A673 (cell line): ENCODE results near the gene CAMTA2. TPM values are rescaled to one million over a fixed set of nuclear protein-coding genes. Genes with fewer than 3 reads are reported as not detected.

Experiments used
- BruUV-seq: library from RNA; stranded (reverse); fragments of 400-500 nt; replicated peaks from 2 replicates; lab custom pipeline; 2021; lab: Mats Ljungman, UMichigan
- CTCF ChIA-PET: fragments of 300-600 bp; sonication (Branson Sonifier 250); formaldehyde crosslinking; loops from one replicate; lab custom pipeline; 2022; ENCODE audit warnings: antibody characterized with exemption; lab: Charles Lee
- POLR2A ChIA-PET: fragments of 300-600 bp; sonication (Branson Sonifier 250); formaldehyde crosslinking; loops from one replicate; lab custom pipeline; 2022; ENCODE audit warnings: antibody characterized with exemption; ENCODE audit not compliant: low non-redundant PET; lab: Charles Lee
- DNase-seq: peaks from one replicate; pipeline ENCODE4 v3.0.0-alpha.2; 2015; ENCODE audit warnings: low spot score
- H3K27ac ChIP-seq: fragments of 200-600 bp; sonication (generic); 2 replicates; pipeline ENCODE4 v1.5.1; 2016; ENCODE audit warnings: mixed run types, low read depth, mild to moderate bottlenecking, mixed read lengths, antibody characterized with exemption, low read length; ENCODE audit not compliant: poor library complexity, severe bottlenecking
- H3K27me3 ChIP-seq: fragments of 200-600 bp; sonication (generic); replicated peaks from 2 replicates; pipeline ENCODE4 v1.6.1; 2017; ENCODE audit warnings: mixed run types, low read depth, mild to moderate bottlenecking, mixed read lengths, antibody characterized with exemption, low read length; ENCODE audit not compliant: insufficient read depth, poor library complexity
- H3K36me3 ChIP-seq: fragments of 200-600 bp; sonication (generic); 2 replicates; pipeline ENCODE4 v1.6.1; 2016; ENCODE audit warnings: mixed run types, mild to moderate bottlenecking, mixed read lengths, antibody characterized with exemption, low read length; ENCODE audit not compliant: insufficient read depth, poor library complexity, severe bottlenecking
- H3K4me1 ChIP-seq: fragments of 200-600 bp; sonication (generic); 2 replicates; pipeline ENCODE4 v1.6.1; 2017; ENCODE audit warnings: mixed run types, mild to moderate bottlenecking, mixed read lengths, antibody characterized with exemption, low read length; ENCODE audit not compliant: insufficient read depth, poor library complexity, severe bottlenecking
- H3K4me3 ChIP-seq: fragments of 200-600 bp; sonication (generic); 2 replicates; pipeline ENCODE4 v1.5.1; 2016; ENCODE audit warnings: low read depth, mixed run types, mild to moderate bottlenecking, mixed read lengths, low read length; ENCODE audit not compliant: poor library complexity, severe bottlenecking
- H3K9me3 ChIP-seq: fragments of 200-600 bp; sonication (generic); 2 replicates; pipeline ENCODE4 v1.6.1; 2016; ENCODE audit warnings: mixed run types, low read depth, mild to moderate bottlenecking, mixed read lengths, antibody characterized with exemption, low read length; ENCODE audit not compliant: poor library complexity, severe bottlenecking
- EZH2 ChIP-seq: fragments of 200-600 bp; sonication (generic); IDR thresholded peaks from 2 replicates; pipeline ENCODE4 v1.6.1; 2017; ENCODE audit warnings: borderline replicate concordance, low read depth, mild to moderate bottlenecking, mixed read lengths, antibody characterized with exemption, low read length; ENCODE audit not compliant: poor library complexity, severe bottlenecking
- intact Hi-C: fragments of 100-400 bp; cut with micrococcal nuclease; formaldehyde crosslinking; loops from one replicate; pipeline ENCODE4 v1.10.0; 2022; ENCODE audit not compliant: unreplicated experiment
- total RNA-seq: library from RNA; stranded (reverse); gene quantifications from 2 replicates; pipeline ENCODE4 v1.2.3, GENCODE V29; 2021
- TF ChIP-seq, protein P1 (sequence below): fragments of 300-800, 200-600 bp; sonication (generic); conservative IDR thresholded peaks from 2 replicates; pipeline ENCODE4 v1.5.1; 2017; ENCODE audit warnings: low read depth, mild to moderate bottlenecking, antibody characterized with exemption, low read length, moderate library complexity, mixed read lengths

CAMTA2 gene
- total RNA-seq, 1 experiment from 2014 or later = 16.3 TPM

DNA sequence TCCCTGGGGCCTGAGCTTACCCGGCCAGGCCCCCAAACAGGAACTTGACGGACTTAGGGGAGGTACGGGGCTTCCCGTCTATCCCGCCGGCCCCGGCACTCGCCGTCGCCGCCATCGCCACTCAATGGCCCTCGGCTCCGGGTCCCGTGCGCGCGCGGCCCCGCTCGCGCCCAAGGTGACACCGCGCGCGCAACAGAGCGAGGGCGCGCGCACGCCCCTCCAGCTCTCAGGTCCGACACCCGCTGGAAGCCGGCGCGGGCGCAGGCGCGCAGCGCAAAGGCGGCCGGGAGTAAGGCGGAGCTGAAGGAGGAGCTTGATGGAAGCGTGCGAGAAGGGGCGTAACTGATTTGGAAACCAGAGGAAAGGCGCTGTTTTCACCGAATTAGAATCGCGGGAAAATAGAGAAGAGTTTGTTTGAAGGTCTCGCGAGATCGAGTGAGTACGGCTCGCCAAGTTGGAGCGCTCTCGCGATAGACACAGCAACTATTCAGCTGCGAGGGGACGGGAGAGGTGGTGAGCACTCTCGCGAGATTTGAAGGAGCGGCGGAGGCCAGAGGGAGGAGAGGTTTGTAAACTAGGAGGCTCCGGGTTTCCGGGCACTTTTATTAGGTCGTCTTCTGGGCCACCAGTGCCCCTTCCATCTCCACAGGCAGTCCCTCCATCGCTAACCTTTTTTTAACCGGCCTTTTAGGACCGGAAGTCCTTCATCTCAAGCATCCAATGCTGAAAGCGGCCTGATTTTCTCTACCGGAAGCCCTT is 47.5 kb downstream of the CAMTA2 start, which contains the start of the genes RNF167 and SLC25A11:
TSS of gene RNF167 (plus strand) at position 473 of the 759 bp plus-strand sequence. CDS start 642 bp downstream, outside the sequence.
TSS of gene SLC25A11 (minus strand) at position 251 of the 759 bp plus-strand sequence. CDS start at position 115, 136 bp downstream.
- Histone ChIP-seq H3K4me1 (peaks cover 23% of the 10 kb centered on the region), H3K4me3 (peak within 1 kb of the TSS; percentile 75), H3K27me3 (no peaks in the 10 kb centered on the region), H3K27ac (peak within 1 kb of the TSS; percentile 94), H3K9me3 (no peaks in the 10 kb centered on the region), H3K36me3 (peaks cover 39% of the 10 kb centered on the region)
- no TSS peak for BruUV-seq
- peak; percentile 100 for DNase-seq
- TF ChIP-seq, protein P1, sequence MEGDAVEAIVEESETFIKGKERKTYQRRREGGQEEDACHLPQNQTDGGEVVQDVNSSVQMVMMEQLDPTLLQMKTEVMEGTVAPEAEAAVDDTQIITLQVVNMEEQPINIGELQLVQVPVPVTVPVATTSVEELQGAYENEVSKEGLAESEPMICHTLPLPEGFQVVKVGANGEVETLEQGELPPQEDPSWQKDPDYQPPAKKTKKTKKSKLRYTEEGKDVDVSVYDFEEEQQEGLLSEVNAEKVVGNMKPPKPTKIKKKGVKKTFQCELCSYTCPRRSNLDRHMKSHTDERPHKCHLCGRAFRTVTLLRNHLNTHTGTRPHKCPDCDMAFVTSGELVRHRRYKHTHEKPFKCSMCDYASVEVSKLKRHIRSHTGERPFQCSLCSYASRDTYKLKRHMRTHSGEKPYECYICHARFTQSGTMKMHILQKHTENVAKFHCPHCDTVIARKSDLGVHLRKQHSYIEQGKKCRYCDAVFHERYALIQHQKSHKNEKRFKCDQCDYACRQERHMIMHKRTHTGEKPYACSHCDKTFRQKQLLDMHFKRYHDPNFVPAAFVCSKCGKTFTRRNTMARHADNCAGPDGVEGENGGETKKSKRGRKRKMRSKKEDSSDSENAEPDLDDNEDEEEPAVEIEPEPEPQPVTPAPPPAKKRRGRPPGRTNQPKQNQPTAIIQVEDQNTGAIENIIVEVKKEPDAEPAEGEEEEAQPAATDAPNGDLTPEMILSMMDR = no peak
- no peak for TF ChIP-seq EZH2
- intact Hi-C loops = no loop called here
- ChIA-PET POLR2A (interaction anchor here (0.6 to 0.7 kb wide), 2 partner anchors 11 to 14 kb away, joined by 3 read pairs; no protein-coding TSS in a partner anchor), CTCF (interaction anchor here (0.5 to 0.7 kb wide), 3 partner anchors 8 to 37 kb away, joined by 4 read pairs; partner anchors contain the start of genes CHRNE, PFN1 and SPAG7)

DNA sequence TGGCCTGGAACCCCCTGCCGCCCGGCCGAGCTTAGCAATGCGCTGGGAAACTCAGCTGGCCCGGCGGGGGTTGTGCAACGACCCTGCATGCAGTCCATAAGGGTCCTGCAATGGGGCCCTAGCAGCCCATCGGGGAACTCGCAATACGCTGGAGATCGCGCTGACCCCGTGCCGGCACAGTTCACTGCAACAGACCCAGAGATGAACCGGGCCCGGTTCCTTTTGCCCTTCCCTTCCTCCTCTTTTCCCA is 48.0 kb downstream of the CAMTA2 start:
- Histone ChIP-seq H3K9me3 (no peaks in the 10 kb centered on the region), H3K4me1 (peaks cover 18% of the 10 kb centered on the region), H3K27ac (peak overlapping the region; percentile 94), H3K4me3 (peak overlapping the region; percentile 75), H3K36me3 (peaks cover 34% of the 10 kb centered on the region), H3K27me3 (no peaks in the 10 kb centered on the region)
- no TSS peak for BruUV-seq
- TF ChIP-seq EZH2 = no peak
- TF ChIP-seq, protein P1 = no peak
- no peak for DNase-seq
- ChIA-PET POLR2A (interaction anchor here (0.6 kb wide), 2 partner anchors 10 to 29 kb away, joined by 3 read pairs; no protein-coding TSS in a partner anchor), CTCF (interaction anchor here (0.7 kb wide), 1 partner anchor 36 kb away, joined by 4 read pairs; the partner anchor contains the start of gene CHRNE)
- intact Hi-C loops = no loop called here

DNA sequence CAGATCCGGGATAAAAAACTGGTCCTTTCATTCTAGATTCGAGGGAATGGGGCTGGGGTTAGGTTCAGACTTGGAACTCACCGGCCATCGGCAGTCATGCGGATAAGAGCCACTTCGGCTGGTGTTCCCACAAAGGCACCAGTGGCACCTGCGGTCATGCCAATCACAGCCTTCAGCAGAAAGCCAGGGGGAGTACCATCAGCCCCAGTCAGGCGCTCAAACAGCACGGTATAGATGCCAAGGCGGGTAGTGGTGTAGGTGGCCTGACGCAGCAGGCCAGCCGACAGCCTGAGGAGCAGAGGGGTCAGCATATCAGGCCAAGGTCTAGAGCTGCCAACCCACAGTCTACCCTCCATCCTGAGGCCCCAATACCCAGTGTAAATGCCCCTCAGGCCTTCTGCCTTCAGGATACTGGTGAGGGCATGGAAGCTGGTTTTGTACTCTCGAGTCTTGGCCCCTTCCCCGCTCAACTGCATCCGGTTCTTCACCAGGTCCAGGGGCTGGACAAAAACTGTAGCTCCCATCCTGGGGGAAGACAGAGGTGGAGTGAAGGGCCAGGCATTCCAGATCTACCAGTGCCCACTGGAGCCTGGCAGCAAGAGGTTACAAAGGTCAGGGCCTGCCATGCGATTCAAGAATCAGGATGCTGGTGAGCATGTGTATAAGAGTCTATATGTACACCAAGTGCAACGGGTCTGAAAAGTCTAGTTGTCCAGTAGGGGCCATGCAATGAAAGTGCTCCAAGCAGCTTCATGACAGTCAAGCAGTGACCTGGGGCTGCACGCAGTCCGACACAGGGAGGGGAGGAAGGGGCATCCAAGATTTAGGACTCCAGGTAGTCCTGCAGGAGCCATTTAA is 48.6 kb downstream of the CAMTA2 start:
- Histone ChIP-seq H3K27me3 (no peaks in the 10 kb centered on the region), H3K9me3 (no peaks in the 10 kb centered on the region), H3K4me3 (peak overlapping the region; percentile 75), H3K36me3 (peaks cover 29% of the 10 kb centered on the region), H3K4me1 (peaks cover 15% of the 10 kb centered on the region), H3K27ac (peak overlapping the region; percentile 94)
- DNase-seq = no peak
- BruUV-seq = TSS peak; percentile 13
- CTCF ChIA-PET = interaction anchor here (0.7 kb wide), 1 partner anchor 36 kb away, joined by 4 read pairs; the partner anchor contains the start of gene CHRNE
- intact Hi-C loops = no loop called here
- POLR2A ChIA-PET = interaction anchor here (0.6 kb wide), 1 partner anchor 29 kb away, joined by 3 read pairs; no protein-coding TSS in a partner anchor
- TF ChIP-seq EZH2 = no peak
- TF ChIP-seq, protein P1 = no peak
